Measurements from ENCODE around the gene ZNF860. TPM values are rescaled to one million over a fixed set of nuclear protein-coding genes. Genes with fewer than 3 reads are reported as not detected.

Gene ZNF860
- total and polyA plus RNA-seq, 9 donors = 0.37 to 0.95 (median 0.61) TPM

- no peaks in the 10 kb centered on the region for H3K27me3 ChIP-seq (ENCODE audit: control insufficient read depth, insufficient read depth, low read length)
- peaks cover 15% of the 10 kb centered on the region for H3K4me1 ChIP-seq (ENCODE audit: control insufficient read depth, insufficient read depth, low read length)
- no peaks in the 10 kb centered on the region for H3K36me3 ChIP-seq (ENCODE audit: control insufficient read depth, insufficient read depth, low read length)
- no peak overlapping the region for H3K4me3 ChIP-seq (ENCODE audit: low read length)
- no peak overlapping the region for H3K27ac ChIP-seq (ENCODE audit: low read length)
- no peak for DNase-seq
- peaks cover 9% of the 10 kb centered on the region for H3K9me3 ChIP-seq (replicated peaks; ENCODE audit: control insufficient read depth, low read depth, low read length)
- 88% methylated on average over 4 of the region's 4 CpGs for WGBS (ENCODE audit: insufficient coverage)
Observed at GRCh38 chr3:32041316-32041715, 59.8 kb downstream of the ZNF860 start.

Other genes starting within 250 kb of the ZNF860 start
- 7.6 TPM for gene OSBPL10, start 488 bp upstream of the ZNF860 start, total RNA-seq
- gene OSBPL10, start 488 bp upstream of the ZNF860 start, polyA plus RNA-seq (ENCODE audit: insufficient read depth in 1 of 8, insufficient read length in 8 of 8, low replicate concordance in 1 of 8) = 10 to 100 TPM; 10.0 to 19.3 (median 13.9) TPM
- gene GPD1L, start 124.9 kb downstream of the ZNF860 start, total RNA-seq = 41.3 TPM
- gene GPD1L, start 124.9 kb downstream of the ZNF860 start, polyA plus RNA-seq (ENCODE audit: insufficient read depth in 1 of 8, insufficient read length in 8 of 8, low replicate concordance in 1 of 8) = 10 to 100 TPM; 28.1 to 43.9 (median 33.3) TPM